ENCODE data around the gene CMIP.

CMIP gene

GRCh38 chr16:81492965-81493754 is 48.6 kb downstream of the CMIP start:
- DNase-seq (ENCODE audit: low read depth in 1 of 2, low spot score in 1 of 2) = no peak

- DNase-seq (ENCODE audit: low read depth in 1 of 2, low spot score in 1 of 2) = peak in 1 of 2 donors; percentile 8
Measured at GRCh38 chr16:81493755-81494433, 49.3 kb downstream of the CMIP start.

GRCh38 chr16:81494434-81494806 is 49.8 kb downstream of the CMIP start:
- DNase-seq (ENCODE audit: low read depth in 1 of 2, low spot score in 1 of 2) = no peak

GRCh38 chr16:81494888-81495287 is 50.3 kb downstream of the CMIP start:
- no peak for DNase-seq (ENCODE audit: low read depth in 1 of 2, low spot score in 1 of 2)

- DNase-seq (ENCODE audit: low read depth in 1 of 2, low spot score in 1 of 2) = no peak
Measured at GRCh38 chr16:81495321-81496234, 51.0 kb downstream of the CMIP start.

GRCh38 chr16:81496321-81496720 is 51.7 kb downstream of the CMIP start:
- DNase-seq (ENCODE audit: low read depth in 1 of 2, low spot score in 1 of 2) = no peak

- DNase-seq (ENCODE audit: low read depth in 1 of 2, low spot score in 1 of 2) = no peak
Measured at GRCh38 chr16:81496742-81497141, 52.1 kb downstream of the CMIP start.

- no peak for DNase-seq (ENCODE audit: low read depth in 1 of 2, low spot score in 1 of 2)
Measured at GRCh38 chr16:81497690-81498089, 53.1 kb downstream of the CMIP start.

GRCh38 chr16:81498351-81498750 is 53.7 kb downstream of the CMIP start:
- DNase-seq (ENCODE audit: low read depth in 1 of 2, low spot score in 1 of 2) = no peak

- DNase-seq (ENCODE audit: low read depth in 1 of 2, low spot score in 1 of 2) = no peak
Measured at GRCh38 chr16:81499576-81500380, 55.2 kb downstream of the CMIP start.

GRCh38 chr16:81500833-81501521 is 56.4 kb downstream of the CMIP start:
- no peak for DNase-seq (ENCODE audit: low read depth in 1 of 2, low spot score in 1 of 2)

- no peak for DNase-seq (ENCODE audit: low read depth in 1 of 2, low spot score in 1 of 2)
Measured at GRCh38 chr16:81502396-81503070, 57.9 kb downstream of the CMIP start.

GRCh38 chr16:81505011-81505661 is 60.5 kb downstream of the CMIP start:
- DNase-seq (ENCODE audit: low read depth in 1 of 2, low spot score in 1 of 2) = no peak

- no peak for DNase-seq (ENCODE audit: low read depth in 1 of 2, low spot score in 1 of 2)
Measured at GRCh38 chr16:81509404-81509803, 64.8 kb downstream of the CMIP start.

- DNase-seq (ENCODE audit: low read depth in 1 of 2, low spot score in 1 of 2) = no peak
Measured at GRCh38 chr16:81510016-81510415, 65.4 kb downstream of the CMIP start.

GRCh38 chr16:81511371-81511770 is 66.8 kb downstream of the CMIP start:
- no peak for DNase-seq (ENCODE audit: low read depth in 1 of 2, low spot score in 1 of 2)

GRCh38 chr16:81513204-81514040 is 68.8 kb downstream of the CMIP start:
- no peak for DNase-seq (ENCODE audit: low read depth in 1 of 2, low spot score in 1 of 2)

- no peak for DNase-seq (ENCODE audit: low read depth in 1 of 2, low spot score in 1 of 2)
Measured at GRCh38 chr16:81514041-81514559, 69.5 kb downstream of the CMIP start.

Data from activated T-helper 1 cell treated with anti-CD3 and anti-CD28 coated beads, Interleukin-2, amount 50 U/mL, for 16 hours (primary cell).